ENCODE measurements around the gene ABCG1.
A peak's percentile ranks its signal among the peaks of the same experiment; 100 is the strongest.
"Not testable (repeated sequence)": the region's sequence is repeated elsewhere in the genome, so short reads cannot be mapped to it uniquely, and the experiment has no call there.

Gene ABCG1

DNA sequence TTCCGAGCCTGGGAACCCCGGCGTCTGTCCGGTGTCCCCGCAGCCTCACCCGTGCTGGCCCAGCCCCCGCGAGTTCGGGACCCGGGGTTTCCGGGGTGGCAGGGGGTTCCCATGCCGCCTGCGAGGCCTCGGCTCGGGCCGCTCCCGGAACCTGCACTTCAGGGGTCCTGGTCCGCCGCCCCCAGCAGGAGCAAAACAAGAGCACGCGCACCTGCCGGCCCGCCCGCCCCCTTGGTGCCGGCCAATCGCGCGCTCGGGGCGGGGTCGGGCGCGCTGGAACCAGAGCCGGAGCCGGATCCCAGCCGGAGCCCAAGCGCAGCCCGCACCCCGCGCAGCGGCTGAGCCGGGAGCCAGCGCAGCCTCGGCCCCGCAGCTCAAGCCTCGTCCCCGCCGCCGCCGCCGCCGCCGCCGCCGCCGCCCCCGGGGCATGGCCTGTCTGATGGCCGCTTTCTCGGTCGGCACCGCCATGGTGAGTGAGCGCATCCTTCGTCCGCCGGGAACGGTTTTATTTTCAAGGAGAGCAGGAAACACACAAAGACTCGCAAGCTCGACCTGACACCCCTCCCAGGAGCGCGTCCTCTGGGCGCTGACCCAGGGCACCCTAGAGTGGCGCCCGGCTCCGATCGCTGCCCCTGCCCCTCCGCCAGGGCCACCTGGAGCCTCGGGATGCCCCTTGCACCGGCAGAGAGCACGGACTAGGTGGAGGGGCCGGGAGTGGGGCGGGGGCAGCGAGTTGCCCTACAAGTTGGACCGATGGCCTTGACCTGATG, at the start of gene ABCG1:
ABCG1 (plus strand) TSS at position 305 of the 770 bp plus-strand sequence; CDS start at position 428, 123 bp downstream.
- DNase-seq: peak; percentile 65

DNA sequence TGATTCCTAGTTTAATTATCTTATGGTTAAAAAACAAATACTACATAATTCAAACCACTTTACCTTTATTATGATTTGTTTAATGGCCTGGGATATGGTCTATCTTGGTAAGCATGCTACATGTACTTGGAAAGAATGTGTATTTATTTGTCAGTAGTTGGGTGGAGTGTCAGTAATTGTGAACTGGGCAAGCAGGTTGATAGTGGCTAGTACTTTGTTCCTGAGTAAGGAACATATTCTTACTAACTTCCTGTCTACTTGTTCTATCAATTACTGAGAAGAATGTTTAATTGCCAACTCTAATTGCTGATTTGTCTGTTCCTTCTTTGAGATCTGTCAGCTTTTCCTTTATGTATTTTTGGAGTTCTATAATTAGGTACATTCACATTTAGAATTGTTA, 49.2 kb upstream of the ABCG1 start:
- DNase-seq: no peak

DNA sequence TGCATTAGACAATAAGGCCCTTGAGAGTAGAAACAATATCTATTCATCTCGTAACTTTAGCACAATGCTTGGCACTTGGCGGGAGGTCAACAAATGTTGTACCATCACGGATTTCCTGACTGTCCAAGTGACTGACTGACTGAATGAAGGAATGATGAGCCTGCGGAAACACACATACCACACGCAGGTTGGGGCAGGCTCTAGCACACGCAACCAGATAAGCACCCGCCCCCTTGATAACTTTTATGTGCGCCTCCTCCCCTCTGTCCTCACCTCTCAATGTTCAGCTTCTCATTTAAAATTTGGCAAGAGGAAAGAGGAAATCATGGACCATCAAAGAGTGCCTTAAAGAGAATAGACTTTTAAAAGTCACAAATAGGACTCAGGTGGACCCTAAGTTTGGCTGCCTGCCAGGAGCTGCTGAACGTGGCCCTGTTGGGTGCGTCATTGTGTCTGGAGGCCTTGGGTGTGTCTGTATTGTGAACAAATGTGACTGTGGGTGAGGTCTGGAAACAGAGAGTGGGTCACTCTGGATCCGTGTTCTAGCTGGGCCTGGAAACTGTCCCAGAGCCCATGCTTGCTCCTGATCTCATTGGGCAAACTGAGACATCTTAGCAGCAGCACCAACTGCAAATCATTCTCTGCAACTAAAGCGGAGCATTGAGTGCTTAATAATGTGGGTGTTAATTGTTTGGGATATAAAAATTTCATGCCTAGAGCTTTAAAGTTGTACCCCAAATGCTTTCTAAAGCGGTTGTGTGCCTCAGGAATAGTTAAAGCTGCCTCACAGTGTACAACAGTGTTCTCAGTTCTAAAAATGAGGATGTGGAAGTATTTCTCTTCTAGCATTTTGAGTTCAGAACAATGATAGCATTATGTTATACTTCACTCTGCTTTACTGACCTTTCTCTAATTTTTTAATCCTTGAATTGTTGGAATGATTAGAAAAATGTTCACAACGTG, 47.6 kb upstream of the ABCG1 start:
- DNase-seq: no peak

DNA sequence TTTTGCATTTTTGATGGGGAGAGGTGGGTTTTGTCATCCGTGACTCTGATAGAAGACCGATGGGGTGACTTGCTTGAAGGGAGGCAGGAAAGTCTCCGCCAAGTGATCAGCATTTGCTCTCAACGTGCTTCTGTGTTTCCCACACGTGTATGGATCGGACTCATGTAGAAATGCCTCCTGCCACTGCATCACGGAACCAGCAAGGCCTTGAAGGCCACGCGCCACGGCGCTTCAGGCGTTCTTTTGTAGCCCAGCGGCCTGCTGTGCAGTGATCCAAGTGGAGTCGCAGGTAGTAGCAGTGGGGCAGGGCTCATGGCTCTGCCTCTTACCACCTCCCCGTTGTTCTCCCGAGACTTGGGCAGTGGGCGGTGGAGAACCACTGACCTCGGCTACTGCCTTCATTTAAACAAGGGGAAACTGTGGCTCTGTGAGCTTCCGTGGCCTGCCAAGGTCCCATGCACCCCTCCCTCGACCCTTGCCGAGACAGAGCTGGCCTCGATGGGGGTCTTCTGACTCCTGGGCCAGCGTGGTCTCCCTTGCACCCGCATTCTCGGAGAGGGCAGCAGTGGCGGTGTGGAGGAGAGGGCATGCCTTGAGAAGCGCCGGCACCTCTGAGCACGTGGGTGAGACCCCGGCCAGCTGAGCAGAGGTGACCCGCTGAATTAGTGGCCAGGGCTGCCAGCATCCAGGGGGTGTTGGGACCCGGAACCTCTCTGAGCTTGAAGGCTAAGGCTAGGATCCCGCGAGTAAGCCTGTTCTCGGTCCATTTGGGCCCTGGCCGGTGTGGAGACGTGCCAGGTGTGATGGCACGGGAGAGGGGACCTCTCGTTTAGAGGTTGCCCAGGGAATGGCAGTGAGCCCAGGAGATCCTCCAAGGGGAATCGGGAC, 46.1 kb upstream of the ABCG1 start:
- DNase-seq: no peak

DNA sequence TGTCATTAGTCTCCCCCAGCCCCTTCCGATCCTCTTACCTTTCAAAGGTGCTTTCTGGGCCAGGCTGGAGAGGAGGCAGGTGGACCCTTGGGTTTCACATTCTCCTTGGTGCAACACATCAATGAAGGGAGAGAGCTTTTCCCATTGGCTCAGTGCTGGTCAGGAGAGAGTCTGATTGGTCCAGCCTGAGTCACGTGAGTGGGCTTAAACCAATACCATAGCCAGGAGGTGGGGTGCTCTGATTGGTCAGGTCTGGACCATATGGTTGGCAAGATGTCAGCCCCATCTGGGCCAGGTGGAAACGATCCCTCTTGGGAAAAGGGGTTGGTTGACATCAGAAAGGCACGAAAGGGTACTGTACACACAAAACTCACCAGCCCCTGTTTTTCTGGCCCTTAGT, 44.8 kb upstream of the ABCG1 start:
- no peak for DNase-seq

DNA sequence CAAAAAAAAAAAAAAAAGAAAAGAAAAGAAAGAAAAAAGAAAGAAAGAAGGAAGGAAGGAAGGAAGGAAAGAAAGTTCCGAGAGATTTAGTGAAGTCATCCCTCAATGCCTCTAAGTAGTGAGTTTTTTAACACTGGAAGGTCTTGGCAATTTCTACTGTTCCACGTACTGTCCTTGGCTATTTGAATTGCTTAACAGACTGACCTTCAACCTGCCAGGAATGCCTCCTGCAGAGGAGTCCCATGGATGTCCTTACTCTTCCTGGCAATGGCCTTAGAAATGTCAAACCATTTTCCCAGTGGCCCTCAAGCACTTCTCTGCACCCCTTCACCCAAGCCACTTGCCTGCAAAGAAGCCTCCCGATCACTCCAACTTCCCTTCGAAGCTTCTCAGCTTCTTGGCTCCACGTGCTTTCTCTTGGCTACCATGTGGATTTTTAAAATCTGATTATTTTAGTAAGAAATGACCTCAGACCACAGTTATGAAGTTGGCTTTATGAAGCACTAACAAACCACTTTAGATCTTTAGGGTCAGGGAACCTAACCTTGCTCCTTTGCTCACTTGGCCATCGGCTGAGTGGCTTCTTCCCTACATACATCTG, 43.7 kb upstream of the ABCG1 start:
- no peak for DNase-seq

DNA sequence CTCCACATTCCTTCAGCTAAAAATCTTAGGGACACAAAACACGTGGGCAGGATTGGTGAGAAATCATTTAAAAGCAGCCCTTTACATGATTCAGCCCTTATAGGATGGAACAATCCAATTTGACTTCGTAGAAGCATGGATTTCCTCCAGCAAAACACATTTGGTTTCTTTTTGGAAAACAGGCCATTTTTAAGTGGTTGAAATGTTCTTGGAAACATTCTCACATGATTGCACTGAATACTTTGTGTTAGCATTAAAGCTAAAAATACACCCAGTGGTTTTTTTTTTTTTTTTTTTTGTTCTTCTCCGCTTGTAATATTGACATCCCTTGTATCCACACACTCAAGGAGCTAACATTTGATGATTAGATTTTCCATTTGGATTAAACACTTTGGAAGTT, 42.1 kb upstream of the ABCG1 start:
- DNase-seq: no peak

DNA sequence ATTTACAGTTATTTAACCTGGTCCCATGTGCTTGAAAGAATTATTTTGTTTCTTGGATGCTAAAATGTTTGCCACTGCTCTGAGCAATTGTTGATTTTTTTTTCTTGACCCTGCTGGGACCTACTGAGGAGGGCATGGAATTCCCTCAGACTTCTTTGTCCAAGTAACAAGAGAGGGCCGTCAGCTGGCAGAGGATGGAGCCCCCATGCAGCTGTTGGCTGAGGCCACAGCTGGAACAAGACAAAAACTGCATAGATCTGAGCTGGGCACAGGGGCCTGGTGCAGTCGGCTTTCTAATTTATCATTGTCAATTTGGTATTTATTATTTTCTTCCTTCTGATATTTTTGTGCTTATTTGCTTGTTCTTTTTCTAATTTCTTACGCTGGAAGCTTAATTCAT, 39.6 kb upstream of the ABCG1 start:
- no peak for DNase-seq

DNA sequence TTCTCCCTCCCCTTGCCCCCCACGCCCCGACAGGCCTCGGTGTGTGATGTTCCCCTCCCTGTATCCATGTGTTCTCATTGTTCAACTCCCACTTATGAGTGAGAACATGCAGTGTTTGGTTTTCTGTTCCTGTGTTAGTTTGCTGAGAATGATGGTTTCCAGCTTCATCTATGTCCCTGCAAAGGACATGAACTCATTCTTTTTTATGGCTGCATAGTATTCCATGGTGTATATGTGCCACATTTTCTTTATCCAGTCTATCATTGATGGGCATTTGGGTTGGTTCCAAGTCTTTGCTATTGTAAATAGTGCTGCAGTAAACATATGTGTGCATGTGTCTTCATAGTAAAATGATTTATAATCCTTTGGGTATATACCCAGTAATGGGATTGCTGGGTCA, 38.9 kb upstream of the ABCG1 start:
- DNase-seq: not testable (repeated sequence)

DNA sequence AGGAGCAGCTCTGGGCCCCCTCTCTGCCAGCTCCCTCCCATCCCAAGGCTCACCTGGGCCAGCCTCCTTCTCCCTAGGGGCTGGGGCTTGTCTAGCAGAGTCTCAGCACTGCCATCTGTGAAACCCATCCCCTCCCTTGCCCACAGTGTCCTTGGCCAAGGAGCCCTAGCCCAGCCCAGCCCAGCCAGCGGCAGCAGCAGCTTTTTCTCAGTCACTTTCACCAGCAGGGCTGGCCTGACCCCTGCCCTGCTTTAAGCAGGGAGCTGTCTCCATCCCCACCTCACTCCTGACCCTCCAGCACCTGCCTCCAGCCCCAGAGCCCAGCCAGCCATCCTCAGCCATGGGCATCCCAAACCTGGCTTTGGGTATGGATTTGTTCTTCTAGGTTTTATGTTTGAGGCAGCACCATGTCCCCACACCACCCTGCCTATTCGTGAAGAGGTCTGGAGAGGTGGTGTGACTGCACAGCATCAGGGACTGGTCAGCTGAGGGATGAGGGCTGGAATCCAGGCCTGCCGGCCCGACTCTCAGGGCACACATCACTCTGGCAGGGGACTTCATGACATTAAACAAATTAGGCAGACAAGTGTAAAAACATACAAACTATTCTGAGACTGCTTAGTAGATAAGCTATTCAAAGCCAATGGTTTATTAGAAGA, 36.1 kb upstream of the ABCG1 start:
- DNase-seq: no peak

DNA sequence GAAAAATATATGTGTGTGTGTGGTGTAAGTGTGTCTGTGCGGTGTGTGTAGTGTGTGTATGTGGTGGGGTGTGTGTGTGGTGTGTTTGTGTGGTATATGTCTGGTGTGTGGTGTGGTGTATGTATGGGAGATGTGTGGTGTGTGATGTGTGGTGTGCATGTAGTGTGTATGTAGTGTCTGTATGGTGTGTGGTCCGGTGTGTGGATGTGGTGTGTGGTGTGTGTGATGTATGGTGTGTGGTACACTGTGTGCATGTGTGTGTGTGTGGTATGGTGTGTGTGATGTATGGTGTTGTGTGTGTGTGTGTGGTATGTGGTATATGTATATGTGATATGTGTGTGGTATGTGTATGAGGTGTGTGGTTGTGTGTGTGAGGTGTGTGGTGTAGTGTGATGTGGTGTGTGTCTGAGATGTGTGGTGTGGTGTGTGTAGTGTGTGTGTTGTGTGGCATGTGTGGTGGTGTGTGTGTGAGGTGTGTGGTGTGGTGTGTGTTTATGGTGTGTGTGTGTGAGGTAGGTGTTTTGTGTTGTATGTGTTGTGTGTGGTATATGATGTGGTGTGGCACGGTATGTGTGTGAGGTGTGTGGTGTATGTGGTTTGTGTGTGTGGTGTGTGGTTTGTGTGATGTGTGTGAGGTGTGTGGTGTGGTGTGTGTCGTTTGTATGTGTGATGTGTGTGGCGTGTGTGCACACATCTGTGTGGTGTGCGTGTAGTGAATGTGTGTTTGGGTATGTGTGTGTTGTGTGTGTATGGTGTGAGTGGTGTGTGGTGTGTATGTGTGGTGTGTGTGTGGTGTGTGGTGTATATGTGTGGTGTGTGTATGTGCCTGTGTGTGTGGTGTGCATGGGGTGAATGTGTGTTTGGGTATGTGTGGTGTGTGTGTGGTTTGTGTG, 35.3 kb upstream of the ABCG1 start:
- no peak for DNase-seq

DNA sequence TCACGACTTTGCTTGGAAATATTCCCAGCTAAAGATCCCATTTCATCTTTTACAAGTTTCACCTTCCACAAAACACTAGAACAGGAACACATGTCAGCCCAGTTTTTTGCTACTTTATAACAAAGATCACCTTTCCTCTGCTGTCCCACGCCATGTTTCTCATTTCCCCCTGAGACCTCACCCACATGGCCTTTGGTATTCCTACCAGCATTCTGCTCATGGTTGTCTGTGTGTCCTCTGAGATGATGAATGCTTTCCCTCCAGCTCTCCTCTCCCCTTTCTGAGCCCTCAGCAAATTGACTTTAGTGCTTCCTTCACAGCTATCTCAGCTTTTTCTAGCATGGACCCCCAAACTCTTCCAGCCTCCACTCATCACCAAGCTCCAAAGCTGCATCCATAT, 32.3 kb upstream of the ABCG1 start:
- no peak for DNase-seq

DNA sequence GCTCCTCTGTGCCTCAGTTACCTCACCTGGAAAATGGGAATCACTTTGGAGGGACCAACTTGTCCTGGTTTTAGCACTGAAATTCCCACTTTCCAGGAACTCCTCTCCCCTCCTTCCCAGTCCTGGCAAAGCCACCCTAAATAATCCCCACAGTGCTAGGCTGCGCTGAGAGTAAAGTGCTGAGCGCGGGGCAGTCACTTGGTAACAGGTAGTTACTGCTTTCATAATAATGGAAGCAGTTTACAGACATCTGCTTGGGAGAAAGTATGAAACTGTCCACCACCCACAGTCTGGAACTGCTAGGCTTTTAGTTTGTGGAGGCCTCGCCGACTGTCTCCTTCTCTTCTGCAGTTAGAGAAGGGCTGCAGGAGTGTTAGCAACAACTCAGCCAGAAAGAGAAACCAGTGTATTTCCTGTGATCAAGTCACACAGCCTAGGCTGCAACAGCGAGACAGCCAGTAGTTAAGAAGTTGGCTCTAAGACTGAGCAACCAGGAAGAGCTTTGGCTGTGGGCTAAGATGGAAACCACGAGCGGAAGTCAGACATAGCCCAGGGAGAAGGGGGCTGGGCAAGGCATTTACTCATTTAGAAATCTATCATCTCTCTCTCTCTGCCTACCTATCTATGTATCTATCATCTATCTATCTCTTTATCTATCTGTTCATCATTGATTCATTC, 30.8 kb upstream of the ABCG1 start:
- peak; percentile 87 for DNase-seq

DNA sequence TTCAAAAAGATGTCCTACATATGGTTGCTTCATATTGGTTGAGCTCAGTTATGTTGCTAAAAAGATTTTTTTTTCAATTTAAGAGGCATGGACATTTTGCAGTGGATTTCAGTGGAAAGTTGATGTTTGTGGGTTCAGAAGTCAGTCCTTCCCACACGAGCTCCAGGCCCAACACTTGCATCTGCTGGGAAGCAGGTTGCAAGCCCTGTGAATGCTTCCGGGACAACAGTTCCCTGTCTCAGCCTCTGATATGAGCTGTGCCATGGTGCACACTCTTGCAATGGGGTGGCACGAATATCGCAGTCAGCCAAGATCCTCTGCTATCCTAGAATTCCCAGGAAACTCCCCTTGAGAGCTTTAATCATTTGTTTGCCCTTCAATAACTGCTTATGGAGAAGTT, 30.3 kb upstream of the ABCG1 start:
- DNase-seq: no peak

DNA sequence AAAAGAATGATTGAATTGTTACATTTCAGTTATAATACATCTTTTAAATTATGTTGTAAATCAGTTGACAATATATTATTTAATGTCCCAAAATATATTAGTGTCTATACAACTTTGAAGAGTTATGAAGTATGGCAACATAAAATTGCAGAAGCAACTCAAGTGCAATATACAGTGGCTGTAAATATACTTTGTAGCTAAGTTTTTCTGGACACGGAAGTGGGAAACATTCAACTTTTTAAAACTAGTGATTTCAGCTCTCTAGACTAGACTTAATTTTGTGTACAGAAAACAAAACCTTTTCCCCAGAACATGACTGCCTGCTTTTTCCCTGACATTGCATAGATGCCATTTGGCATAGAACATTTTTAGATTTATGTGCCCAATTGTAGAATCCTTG, 29.5 kb upstream of the ABCG1 start:
- no peak for DNase-seq

DNA sequence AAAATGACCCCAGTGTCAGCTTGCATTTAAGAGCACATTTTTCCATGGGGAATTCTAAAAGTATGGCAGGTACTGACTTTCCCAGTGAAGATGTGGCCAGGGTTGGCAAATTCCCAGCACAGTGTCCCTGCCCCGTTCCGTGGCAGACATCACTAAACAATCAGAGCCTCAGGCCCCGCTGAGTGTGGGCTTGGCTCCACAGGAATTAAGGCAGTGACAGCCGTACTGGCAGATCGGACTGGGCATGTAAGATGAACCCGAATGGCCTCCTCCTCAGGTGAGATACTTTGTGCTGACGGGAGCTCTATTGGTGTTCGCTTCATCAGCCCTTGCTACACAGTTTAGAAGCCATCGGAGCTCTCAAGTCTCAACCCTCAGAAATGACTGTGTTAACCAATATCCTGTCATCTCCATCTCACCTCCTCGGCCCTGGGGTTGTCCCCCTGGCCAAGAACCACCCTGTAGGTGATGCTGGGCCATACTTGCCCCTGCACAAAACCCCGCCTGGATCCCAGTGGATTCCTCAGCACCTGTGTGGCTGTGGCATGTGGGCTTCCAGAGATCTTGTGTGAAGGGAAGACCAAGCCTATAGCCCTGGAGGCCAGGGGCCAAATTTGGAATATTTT, 29.0 kb upstream of the ABCG1 start:
- DNase-seq: peak; percentile 30

DNA sequence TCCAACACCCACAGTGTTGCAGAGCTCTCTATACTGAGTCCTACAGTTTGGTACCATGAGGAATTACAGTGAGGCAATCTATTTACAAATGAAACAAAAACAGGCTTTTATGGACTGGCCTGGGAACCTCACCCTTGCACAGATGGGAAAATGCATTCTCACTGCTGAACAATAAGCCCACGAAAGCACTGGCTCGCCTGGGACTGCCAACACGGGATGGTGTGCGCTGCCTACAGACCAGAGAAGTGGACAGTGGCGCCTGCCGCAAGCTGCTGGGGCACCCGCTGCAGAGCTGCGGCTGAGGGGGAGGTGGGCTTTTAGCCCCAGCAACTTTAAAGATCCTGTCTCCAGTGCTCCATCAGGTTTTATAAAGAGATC, 28.5 kb upstream of the ABCG1 start:
- DNase-seq: no peak

DNA sequence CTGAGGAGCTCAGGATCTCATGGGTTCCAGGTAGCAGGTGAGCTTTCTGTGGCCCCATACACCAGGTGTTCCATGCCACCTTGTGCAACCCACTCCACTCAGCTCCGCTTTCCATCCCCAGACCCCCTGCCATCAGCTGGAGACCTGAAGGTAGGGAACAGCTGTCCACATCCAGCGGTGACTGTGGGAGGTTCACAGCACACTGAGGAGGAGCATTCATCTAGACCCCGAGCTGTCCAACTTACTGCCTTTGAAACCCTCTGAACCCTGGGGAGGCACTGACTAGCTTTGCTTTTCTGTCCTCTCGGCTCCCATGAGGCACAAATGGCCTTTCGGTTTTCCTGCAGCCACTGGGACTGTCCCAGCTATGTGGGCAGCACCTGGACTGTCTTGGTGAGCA, 27.9 kb upstream of the ABCG1 start:
- DNase-seq: no peak

DNA sequence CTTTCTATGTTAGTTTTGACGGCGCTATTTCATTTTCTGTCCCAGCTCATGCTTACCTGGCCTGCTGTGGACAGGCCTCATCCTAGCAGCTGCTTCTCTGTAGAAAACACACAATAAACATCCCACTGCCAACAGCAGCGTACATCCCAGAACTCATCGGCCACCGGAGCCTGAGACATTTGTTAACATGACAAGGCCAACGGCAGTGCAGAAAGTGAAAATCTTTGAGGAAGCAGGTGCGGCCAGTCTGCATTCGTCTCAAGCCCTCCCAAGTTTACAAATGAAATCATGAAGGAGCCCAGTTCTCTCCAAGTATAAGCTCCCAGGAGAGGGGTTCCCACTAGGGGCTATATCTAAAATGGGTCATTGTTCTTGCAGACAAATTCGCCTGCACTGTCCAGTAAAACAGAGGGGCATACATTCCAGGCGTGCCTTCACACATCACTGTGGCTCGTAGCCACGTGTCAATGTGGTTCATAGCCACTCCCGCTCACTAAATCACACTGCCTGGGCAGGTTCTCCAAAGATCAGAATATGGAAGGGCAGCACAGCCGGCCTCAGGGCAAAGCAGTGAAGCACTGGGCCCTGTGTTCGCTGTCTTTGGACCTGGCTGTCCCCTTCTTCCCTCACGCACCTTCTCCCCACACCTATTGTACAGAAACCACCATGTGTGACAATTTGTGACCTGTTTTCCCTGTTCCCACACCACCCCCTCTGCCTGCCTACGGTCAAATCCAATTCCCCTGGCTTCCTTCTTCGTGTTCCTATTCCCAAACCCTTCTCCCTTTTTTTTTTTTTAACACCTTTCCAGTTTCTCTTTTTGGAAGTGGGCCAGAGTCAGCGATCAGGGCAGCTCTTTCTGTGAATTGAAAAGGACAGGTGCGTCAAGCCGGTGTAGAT, 27.0 kb upstream of the ABCG1 start:
- no peak for DNase-seq
